ENCODE data around the gene KCNQ1.

KCNQ1 gene

GRCh38 chr11:2699531-2700414 is 255.0 kb downstream of the KCNQ1 start, which contains the start of gene KCNQ1OT1:
KCNQ1OT1 (minus strand) TSS chr11:2699994.
- H3K4me1 ChIP-seq (ENCODE audit: control extremely low read depth in 1 of 4, control insufficient read depth in 4 of 4, insufficient read depth in 4 of 4, low read length in 3 of 4): peaks cover 4 to 40% (median 25%) of the 10 kb centered on the region in 4 experiments
- peaks cover 0 to 6% (median 0%) of the 10 kb centered on the region in 5 experiments for H3K9me3 ChIP-seq (ENCODE audit: control extremely low read depth in 1 of 5, control insufficient read depth in 4 of 5, insufficient read depth in 2 of 5, low read depth in 1 of 5, low read length in 4 of 5)
- H3K27me3 ChIP-seq (replicated peaks in 2 of 5; ENCODE audit: control insufficient read depth in 4 of 5, insufficient read depth in 5 of 5, low read length in 4 of 5): no peaks in the 10 kb centered on the region
- H3K27ac ChIP-seq (ENCODE audit: insufficient read depth in 1 of 2, low read depth in 1 of 2, low read length in 2 of 2, poor library complexity in 1 of 2, severe bottlenecking in 2 of 2): peak within 1 kb of the TSS in 1 of 2 experiments; percentile 74
- DNase-seq: peak; percentile 90 to 96 (median 95)
- H3K36me3 ChIP-seq (ENCODE audit: control insufficient read depth in 4 of 4, insufficient read depth in 4 of 4, low read length in 3 of 4): no peaks in the 10 kb centered on the region
- peak within 1 kb of the TSS; percentile 53 to 85 (median 69) for H3K4me3 ChIP-seq (ENCODE audit: control insufficient read depth in 1 of 7, extremely low read depth in 1 of 7, insufficient read depth in 4 of 7, low read depth in 2 of 7, low read length in 6 of 7)
- CTCF ChIA-PET: no interaction called here
- POLR2A ChIA-PET: interaction anchor here (1.0 to 1.2 kb wide), 4 partner anchors 38 to 188 kb away, joined by 3 to 5 read pairs (median 4); partner anchors contain the start of gene CDKN1C
- WGBS (ENCODE audit: insufficient coverage): 57% methylated on average over 81 of the region's 98 CpGs

DNA sequence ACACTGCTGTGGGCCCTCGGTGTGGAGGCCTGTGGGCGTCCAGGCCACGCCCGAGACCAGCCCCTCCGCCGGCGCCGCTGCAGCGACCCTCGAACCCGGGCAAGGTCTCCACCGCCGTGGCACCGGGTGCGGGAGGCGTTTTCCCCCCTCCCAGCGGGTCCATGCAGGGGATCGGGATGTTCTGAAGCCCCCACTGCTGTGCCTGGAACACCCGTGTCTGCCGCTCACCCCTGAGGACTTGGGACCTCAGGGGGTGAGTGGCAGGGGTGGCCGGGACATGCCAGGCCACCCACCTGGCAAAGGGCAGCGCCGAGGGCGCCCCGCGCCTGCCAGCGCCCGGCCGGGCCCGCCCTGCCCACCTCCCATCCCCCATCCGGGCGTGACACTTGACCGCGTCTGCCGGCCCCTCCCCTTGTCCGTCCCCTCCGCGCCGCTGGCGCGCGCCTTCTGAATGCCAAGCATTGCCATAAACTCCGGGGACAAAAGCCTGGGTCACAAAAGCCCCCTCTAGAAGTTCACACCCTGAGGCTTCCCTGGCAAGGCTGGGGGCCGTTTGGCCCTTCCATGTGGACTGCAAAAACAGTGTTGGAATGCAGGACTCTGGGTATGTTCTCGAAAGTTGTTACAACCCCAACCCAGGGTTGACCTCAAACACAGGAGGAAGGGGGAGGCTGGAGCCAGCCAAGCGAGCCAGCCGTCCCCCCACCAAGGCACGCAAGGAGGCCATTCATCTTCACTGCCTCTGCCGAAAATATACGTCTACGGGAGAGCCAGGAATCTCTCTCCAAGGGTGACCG is 255.8 kb downstream of the KCNQ1 start:
- Histone ChIP-seq H3K4me1 (ENCODE audit: control extremely low read depth in 1 of 4, control insufficient read depth in 4 of 4, insufficient read depth in 4 of 4, low read length in 3 of 4) (peaks cover 4 to 37% (median 25%) of the 10 kb centered on the region in 4 experiments), H3K27me3 (replicated peaks in 2 of 5; ENCODE audit: control insufficient read depth in 4 of 5, insufficient read depth in 5 of 5, low read length in 4 of 5) (no peaks in the 10 kb centered on the region), H3K36me3 (ENCODE audit: control insufficient read depth in 4 of 4, insufficient read depth in 4 of 4, low read length in 3 of 4) (no peaks in the 10 kb centered on the region), H3K9me3 (ENCODE audit: control extremely low read depth in 1 of 5, control insufficient read depth in 4 of 5, insufficient read depth in 2 of 5, low read depth in 1 of 5, low read length in 4 of 5) (peaks cover 0 to 6% (median 0%) of the 10 kb centered on the region in 5 experiments), H3K4me3 (ENCODE audit: control insufficient read depth in 1 of 7, extremely low read depth in 1 of 7, insufficient read depth in 4 of 7, low read depth in 2 of 7, low read length in 6 of 7) (peak overlapping the region; percentile 29 to 85 (median 66)), H3K27ac (ENCODE audit: insufficient read depth in 1 of 2, low read depth in 1 of 2, low read length in 2 of 2, poor library complexity in 1 of 2, severe bottlenecking in 2 of 2) (peak overlapping the region in 1 of 2 experiments; percentile 68)
- 51% methylated on average over 47 of the region's 52 CpGs for WGBS (ENCODE audit: insufficient coverage)
- ChIA-PET POLR2A (interaction anchor here (1.0 to 1.2 kb wide), 4 partner anchors 37 to 187 kb away, joined by 3 to 5 read pairs (median 4); partner anchors contain the start of gene CDKN1C), CTCF (interaction anchor here (2.5 kb wide), 1 partner anchor 188 kb away, joined by 10 read pairs; no protein-coding TSS in a partner anchor)
- DNase-seq: peak in 2 of 3 donors; percentile 33 to 34

- WGBS (ENCODE audit: insufficient coverage): 90% methylated on average over 6 of the region's 7 CpGs
- H3K9me3 ChIP-seq (ENCODE audit: control extremely low read depth in 1 of 5, control insufficient read depth in 4 of 5, insufficient read depth in 2 of 5, low read depth in 1 of 5, low read length in 4 of 5): peaks cover 0 to 9% (median under 1%) of the 10 kb centered on the region in 5 experiments
- no peak overlapping the region for H3K4me3 ChIP-seq (ENCODE audit: control insufficient read depth in 1 of 7, extremely low read depth in 1 of 7, insufficient read depth in 4 of 7, low read depth in 2 of 7, low read length in 6 of 7)
- H3K4me1 ChIP-seq (ENCODE audit: control extremely low read depth in 1 of 4, control insufficient read depth in 4 of 4, insufficient read depth in 4 of 4, low read length in 3 of 4): peaks cover 4 to 37% (median 24%) of the 10 kb centered on the region in 4 experiments
- H3K27me3 ChIP-seq (replicated peaks in 2 of 5; ENCODE audit: control insufficient read depth in 4 of 5, insufficient read depth in 5 of 5, low read length in 4 of 5): no peaks in the 10 kb centered on the region
- ChIA-PET POLR2A (no interaction called here), CTCF (interaction anchor here (0.7 to 2.5 kb wide), 2 partner anchors 168 to 187 kb away, joined by 3 to 10 read pairs; no protein-coding TSS in a partner anchor)
- DNase-seq: no peak
- no peaks in the 10 kb centered on the region for H3K36me3 ChIP-seq (ENCODE audit: control insufficient read depth in 4 of 4, insufficient read depth in 4 of 4, low read length in 3 of 4)
- peak overlapping the region in 1 of 2 experiments; percentile 68 for H3K27ac ChIP-seq (ENCODE audit: insufficient read depth in 1 of 2, low read depth in 1 of 2, low read length in 2 of 2, poor library complexity in 1 of 2, severe bottlenecking in 2 of 2)
Measured at GRCh38 chr11:2701230-2701629, 256.4 kb downstream of the KCNQ1 start.

GRCh38 chr11:2701898-2702434 is 257.2 kb downstream of the KCNQ1 start:
- ChIA-PET POLR2A (interaction anchor here (0.8 kb wide), 1 partner anchor 125 kb away, joined by 3 read pairs; no protein-coding TSS in a partner anchor), CTCF (interaction anchor here (0.7 to 2.5 kb wide), 6 partner anchors 12 to 187 kb away, joined by 3 to 10 read pairs (median 4); no protein-coding TSS in a partner anchor)
- Histone ChIP-seq H3K36me3 (ENCODE audit: control insufficient read depth in 4 of 4, insufficient read depth in 4 of 4, low read length in 3 of 4) (no peaks in the 10 kb centered on the region), H3K4me1 (ENCODE audit: control extremely low read depth in 1 of 4, control insufficient read depth in 4 of 4, insufficient read depth in 4 of 4, low read length in 3 of 4) (peaks cover 4 to 37% (median 24%) of the 10 kb centered on the region in 4 experiments), H3K4me3 (ENCODE audit: control insufficient read depth in 1 of 7, extremely low read depth in 1 of 7, insufficient read depth in 4 of 7, low read depth in 2 of 7, low read length in 6 of 7) (no peak overlapping the region), H3K27ac (ENCODE audit: insufficient read depth in 1 of 2, low read depth in 1 of 2, low read length in 2 of 2, poor library complexity in 1 of 2, severe bottlenecking in 2 of 2) (no peak overlapping the region), H3K27me3 (replicated peaks in 2 of 5; ENCODE audit: control insufficient read depth in 4 of 5, insufficient read depth in 5 of 5, low read length in 4 of 5) (no peaks in the 10 kb centered on the region), H3K9me3 (ENCODE audit: control extremely low read depth in 1 of 5, control insufficient read depth in 4 of 5, insufficient read depth in 2 of 5, low read depth in 1 of 5, low read length in 4 of 5) (peaks cover 0 to 9% (median 4%) of the 10 kb centered on the region in 5 experiments)
- WGBS (ENCODE audit: insufficient coverage): 100% methylated on average over 3 of the region's 5 CpGs
- no peak for DNase-seq

DNA sequence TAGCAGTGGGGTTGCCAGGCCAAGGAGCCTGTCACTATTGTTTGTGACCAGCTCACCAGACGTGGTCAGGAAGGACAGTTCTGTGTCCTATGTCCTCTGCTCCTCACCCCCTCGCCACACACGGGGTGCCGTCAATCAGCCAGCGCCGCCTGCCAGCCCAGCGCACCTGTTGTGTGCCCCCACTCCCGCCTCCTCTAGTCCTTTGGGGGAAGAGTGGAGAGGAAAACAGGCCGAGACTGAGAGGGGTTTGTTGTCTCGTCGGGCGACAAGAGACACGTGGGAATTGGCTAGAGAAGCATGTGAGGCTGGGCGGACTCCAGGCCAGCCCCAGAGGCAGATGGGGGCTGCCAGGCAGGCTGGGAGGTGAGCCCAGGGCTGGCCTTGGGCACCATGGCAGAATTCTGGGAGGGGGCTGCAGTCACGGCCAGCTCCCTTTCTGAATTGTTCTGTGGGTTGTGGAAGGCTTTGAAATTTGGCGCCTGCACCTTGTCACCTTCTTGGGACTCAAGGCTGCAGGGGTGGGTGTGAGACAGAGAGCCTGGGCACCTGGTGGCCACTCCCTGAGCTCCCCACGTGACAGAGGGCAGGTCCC is 258.1 kb downstream of the KCNQ1 start:
- CTCF ChIA-PET: interaction anchor here (0.8 to 2.5 kb wide), 5 partner anchors 11 to 186 kb away, joined by 3 to 10 read pairs (median 4); no protein-coding TSS in a partner anchor
- H3K27me3 ChIP-seq (replicated peaks in 2 of 5; ENCODE audit: control insufficient read depth in 4 of 5, insufficient read depth in 5 of 5, low read length in 4 of 5): no peaks in the 10 kb centered on the region
- DNase-seq: no peak
- POLR2A ChIA-PET: interaction anchor here (0.8 kb wide), 1 partner anchor 124 kb away, joined by 3 read pairs; no protein-coding TSS in a partner anchor
- peaks cover 0 to 9% (median 4%) of the 10 kb centered on the region in 5 experiments for H3K9me3 ChIP-seq (ENCODE audit: control extremely low read depth in 1 of 5, control insufficient read depth in 4 of 5, insufficient read depth in 2 of 5, low read depth in 1 of 5, low read length in 4 of 5)
- H3K4me1 ChIP-seq (ENCODE audit: control extremely low read depth in 1 of 4, control insufficient read depth in 4 of 4, insufficient read depth in 4 of 4, low read length in 3 of 4): peaks cover 0 to 33% (median 24%) of the 10 kb centered on the region in 4 experiments
- WGBS (ENCODE audit: insufficient coverage): 87% methylated on average over 15 of the region's 17 CpGs
- H3K4me3 ChIP-seq (ENCODE audit: control insufficient read depth in 1 of 7, extremely low read depth in 1 of 7, insufficient read depth in 4 of 7, low read depth in 2 of 7, low read length in 6 of 7): no peak overlapping the region
- H3K36me3 ChIP-seq (ENCODE audit: control insufficient read depth in 4 of 4, insufficient read depth in 4 of 4, low read length in 3 of 4): no peaks in the 10 kb centered on the region
- no peak overlapping the region for H3K27ac ChIP-seq (ENCODE audit: insufficient read depth in 1 of 2, low read depth in 1 of 2, low read length in 2 of 2, poor library complexity in 1 of 2, severe bottlenecking in 2 of 2)

Data from common myeloid progenitor, CD34-positive (primary cell).